HG03280 (cell line): ENCODE results near the gene RAB19.
"Not testable (repeated sequence)": the region's sequence is repeated elsewhere in the genome, so short reads cannot be mapped to it uniquely, and the experiment has no call there.

Source experiments
- ATAC-seq: cut with Tn5 transposase; IDR thresholded peaks from one replicate; pipeline ENCODE4 v1.9.1; 2021; ENCODE audit warnings: mild to moderate bottlenecking, moderate library complexity; ENCODE audit not compliant: unreplicated experiment

The RAB19 gene

DNA sequence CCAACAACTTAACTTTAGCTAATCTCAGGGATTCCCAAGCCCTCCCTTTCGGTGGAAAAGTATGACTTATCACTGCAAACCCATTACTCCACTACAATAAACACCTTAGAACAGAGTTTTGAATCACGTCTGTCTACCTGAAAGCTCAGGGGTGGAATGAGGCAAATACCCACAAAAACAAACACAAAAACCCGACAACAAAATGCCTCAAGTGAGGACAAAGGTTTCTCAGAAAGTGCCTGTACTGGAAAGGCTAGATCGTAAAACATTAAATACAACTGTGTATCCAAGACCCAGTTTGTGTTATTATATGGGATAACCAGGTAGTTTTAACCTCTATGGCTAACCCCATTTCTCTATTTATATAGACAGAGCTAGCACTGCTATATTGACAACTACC is 49.4 kb downstream of the RAB19 start:
- ATAC-seq, result no peak

DNA sequence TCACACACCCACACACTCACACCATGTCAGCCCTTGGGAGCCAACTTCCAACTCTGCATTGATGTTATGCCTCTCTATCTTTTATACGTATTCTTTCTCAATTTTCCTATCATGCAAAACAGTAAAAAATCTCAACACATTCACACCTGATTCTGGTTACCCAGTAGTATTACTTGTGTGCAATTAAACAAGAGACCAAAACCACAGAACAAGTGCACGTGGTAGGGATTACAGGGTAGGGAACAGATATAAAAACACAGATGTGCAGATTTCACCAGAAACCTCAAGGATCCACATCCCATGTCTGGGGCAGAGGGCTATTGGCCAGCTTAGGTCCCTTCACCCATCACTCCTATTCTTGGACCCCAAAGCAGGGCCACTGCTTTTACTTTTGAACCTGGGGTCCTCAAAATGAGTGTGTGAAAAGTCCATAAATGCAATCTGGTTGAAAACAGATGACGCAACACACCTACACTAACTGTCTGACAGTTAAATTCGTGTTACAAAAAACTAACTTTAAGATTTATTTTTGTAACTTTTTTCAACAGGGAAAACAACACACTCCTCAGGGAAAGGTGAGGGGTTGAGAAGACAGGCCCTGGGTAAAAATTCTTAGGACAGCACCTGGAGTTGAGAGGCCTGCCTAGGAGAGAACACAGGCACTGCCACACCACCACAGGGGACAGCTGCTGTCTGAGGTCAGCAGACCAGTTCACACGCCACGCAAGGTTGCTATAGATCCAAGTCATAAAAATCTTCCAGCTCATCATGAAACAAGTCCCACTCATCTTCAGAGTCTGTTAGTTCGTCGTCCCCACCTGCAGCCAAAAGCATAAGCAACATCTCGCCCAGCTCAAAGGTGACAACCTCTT is 50.2 kb downstream of the RAB19 start:
- ATAC-seq, result not testable (repeated sequence)

DNA sequence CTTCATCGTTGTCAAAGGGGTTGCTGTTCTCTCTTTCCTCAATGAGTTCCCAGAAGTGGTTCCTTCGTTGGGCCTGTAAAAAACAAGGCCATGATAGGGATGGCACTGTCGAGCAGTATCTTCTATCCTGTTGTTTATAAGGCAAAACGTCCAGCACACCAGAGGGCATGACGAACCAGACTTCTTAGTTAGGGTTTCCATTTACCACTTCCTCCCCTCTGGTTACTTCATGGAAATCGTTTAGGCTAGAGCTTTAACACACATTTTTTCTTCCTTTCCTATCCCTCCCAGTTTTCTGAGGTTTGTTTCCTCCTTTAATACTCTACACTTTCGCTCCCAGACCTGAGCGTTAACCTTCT is 50.8 kb downstream of the RAB19 start:
- no peak for ATAC-seq

DNA sequence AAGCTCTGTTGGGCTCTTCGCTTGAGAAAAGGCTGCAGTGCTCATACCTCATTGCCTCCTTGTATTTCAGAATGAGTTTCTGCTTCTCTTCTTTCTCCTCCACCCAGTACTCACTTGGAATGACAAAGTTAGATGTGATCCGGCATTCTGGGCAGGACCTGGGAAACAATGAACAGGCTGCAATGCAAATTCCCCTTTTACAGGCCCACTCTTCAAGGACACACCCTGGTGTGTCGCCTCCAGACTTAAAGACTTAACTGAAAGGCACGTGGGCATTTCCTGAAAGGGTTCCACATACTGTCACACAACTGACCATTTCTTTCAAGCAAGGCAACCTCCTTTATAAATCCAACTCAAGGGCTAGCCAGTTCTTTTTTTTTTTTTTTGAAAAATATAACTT is 51.9 kb downstream of the RAB19 start:
- ATAC-seq, result no peak

DNA sequence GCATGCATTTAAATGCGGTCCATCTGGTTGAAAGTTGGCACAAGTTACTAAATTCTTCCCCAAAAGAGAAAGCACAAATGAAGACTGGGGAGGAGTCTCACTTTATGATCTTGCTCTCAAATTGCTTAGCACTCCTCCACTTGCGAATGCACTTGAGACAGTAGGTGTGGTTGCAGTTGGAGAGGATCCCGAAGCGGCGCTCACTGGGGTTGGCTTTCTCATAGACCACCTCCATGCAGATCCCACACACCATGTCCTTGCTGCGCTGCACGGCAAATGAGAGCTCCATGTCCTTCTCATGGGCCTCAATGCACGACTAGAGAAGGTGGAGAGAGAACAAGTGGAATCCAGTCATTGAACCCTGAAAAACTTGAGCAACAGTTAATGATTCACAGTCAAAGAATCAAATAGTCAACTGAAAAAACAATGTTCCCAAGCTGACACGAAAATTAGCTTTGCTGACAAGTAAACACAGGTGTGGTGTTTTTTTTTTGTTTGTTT is 52.7 kb downstream of the RAB19 start:
- no peak for ATAC-seq

DNA sequence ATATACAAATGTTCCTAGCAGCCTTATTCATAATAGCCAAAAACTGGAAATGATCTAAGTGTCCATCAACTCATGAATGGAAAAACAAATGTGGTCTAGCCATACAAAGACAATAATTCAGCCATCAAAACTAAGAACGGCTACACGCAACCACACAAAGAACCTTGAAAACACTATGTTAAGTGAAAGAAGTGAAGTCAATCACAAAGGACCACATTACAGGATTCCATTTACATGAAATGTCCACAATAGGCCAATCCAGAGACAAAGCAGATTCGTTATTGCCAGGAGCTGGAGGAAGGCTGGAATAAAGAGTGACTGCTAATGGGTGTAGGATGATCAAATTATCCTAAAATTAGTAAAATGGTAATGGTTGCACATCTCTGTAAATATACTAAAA is 54.3 kb downstream of the RAB19 start:
- ATAC-seq, result no peak

DNA sequence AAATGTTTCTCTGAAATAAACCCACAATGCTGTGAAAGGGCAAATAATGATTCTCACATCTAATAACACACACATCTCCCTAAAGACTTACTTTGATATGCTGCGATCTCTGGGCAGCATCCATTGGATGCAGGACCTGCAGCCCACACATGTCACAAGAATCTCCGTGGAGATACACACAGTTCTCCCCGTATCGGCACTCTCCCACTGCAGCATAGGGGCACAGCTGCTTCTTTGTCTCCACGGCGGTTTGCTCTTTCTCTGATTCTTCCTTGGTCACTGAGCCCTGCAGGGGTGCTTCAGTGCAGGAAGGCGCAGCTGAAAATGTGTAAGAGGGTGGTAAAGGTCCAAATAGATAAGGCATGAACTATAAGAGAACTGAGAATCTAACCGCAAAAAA is 55.1 kb downstream of the RAB19 start:
- no peak for ATAC-seq

DNA sequence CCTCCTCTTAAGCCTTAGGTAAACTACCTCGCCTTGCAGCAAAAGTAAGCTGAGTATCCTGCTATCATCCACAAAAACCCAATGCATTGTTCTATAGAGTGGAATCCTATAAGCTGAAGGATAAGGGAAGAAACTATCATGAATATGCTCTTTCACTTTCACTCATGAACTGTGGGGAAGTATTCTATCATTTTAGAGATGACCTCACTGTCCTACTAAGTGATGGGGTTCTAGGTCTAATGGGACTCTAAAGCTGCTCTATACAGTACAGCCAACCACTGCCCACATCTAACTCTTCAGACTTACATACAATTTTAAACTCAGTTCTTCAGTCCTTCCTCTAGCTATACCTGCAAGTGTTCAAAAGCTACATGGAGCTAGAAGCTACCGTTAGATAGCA is 59.3 kb downstream of the RAB19 start:
- no peak for ATAC-seq

DNA sequence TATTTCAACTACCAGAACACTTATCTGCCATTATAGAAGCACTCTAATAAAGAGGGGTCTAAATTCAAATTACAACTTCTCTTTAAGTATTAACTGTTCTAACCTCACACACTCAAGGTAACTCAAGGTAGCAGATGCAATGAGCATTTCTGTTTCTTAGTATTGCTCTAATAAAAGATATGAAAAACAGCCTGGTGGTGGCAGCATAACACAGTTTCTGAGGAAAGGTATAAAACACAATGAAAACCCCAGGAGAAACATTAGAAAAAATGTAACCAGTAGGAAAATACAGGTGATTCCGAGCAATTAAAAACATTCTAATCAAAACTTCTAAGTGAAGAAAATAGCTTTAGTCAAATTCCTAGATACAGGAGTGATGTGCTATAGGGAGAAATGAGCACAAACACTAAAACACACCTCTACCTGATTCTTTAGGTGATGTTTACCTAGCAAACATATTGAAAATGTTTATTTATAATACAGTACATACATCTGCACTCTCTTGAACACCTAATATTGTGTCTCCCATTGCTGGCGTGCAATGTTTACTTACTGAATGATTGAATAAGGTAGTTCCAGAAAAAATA is 72.0 kb downstream of the RAB19 start:
- no peak for ATAC-seq

DNA sequence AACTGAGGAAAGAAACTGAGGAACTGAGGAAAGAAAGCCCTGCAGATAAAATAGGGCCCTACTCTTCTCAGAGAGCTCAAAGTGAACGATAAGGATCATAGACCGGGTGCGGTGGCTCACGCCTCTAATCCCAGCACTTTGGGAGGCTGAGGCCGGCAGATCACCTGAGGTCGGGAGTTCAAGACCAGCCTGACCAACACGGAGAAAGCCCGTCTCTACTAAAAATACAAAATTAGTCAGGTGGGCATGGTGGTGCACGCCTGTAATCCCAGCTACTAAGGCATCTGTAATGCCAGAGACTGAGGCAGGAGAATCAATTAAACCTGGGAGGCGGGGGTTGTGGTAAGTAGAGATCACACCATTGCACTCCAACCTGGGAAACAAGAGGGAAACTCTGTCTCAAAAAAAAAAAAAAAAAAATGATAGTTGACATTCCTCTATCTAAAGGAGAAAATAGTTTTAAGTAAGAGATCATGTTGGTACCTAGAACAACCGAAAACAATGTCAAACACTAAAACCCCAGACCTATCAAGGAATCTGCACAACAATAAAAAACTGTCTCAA is 72.9 kb downstream of the RAB19 start:
- ATAC-seq, result no peak
